ENCODE data around the gene PHKA1.
"Not testable (repeated sequence)": the region's sequence is repeated elsewhere in the genome, so short reads cannot be mapped to it uniquely, and the experiment has no call there.

Gene PHKA1

DNA sequence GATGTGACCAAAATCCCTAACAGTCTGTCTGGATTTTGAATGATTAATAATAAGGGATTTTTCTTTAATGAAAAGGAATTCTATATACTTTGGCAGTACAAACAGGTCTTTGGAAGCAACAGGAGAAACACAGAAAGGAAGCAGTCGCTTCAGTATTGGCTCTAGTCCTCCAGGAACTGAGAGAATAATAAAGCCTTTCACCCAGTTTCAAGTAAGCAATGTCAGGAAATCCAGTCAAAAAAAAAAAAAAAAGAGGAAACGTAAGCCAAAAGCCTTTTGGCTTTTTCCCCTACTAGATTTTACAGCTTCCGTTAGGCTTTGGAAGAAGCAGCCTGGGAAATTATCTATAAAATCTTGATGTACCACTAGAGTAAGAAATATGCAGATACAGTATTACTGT lies 79.8 kb downstream of the PHKA1 start:
- no peaks in the 10 kb centered on the region for H3K36me3 ChIP-seq (ENCODE audit: control insufficient read depth in 1 of 2, insufficient read depth in 2 of 2, low read length in 2 of 2)
- H3K9ac ChIP-seq (ENCODE audit: low read depth in 1 of 2, low read length in 2 of 2) = no peak overlapping the region
- H3K27ac ChIP-seq (ENCODE audit: low read depth, low read length) = no peak overlapping the region
- no peak overlapping the region for H3K4me3 ChIP-seq (ENCODE audit: low read depth in 1 of 2, low read length in 2 of 2)
- no peaks in the 10 kb centered on the region for H3K4me1 ChIP-seq (ENCODE audit: control insufficient read depth in 1 of 2, insufficient read depth in 2 of 2, low read length in 2 of 2)
- H3K9me3 ChIP-seq (ENCODE audit: control insufficient read depth in 1 of 2, low read length in 2 of 2) = no peaks in the 10 kb centered on the region
- no peaks in the 10 kb centered on the region for H3K27me3 ChIP-seq (ENCODE audit: control insufficient read depth in 1 of 2, insufficient read depth in 2 of 2, low read length in 2 of 2)

- no peaks in the 10 kb centered on the region for H3K9me3 ChIP-seq (ENCODE audit: control insufficient read depth in 1 of 2, low read length in 2 of 2)
- no peak overlapping the region for H3K4me3 ChIP-seq (ENCODE audit: low read depth in 1 of 2, low read length in 2 of 2)
- no peak overlapping the region for H3K9ac ChIP-seq (ENCODE audit: low read depth in 1 of 2, low read length in 2 of 2)
- H3K36me3 ChIP-seq (ENCODE audit: control insufficient read depth in 1 of 2, insufficient read depth in 2 of 2, low read length in 2 of 2) = no peaks in the 10 kb centered on the region
- no peaks in the 10 kb centered on the region for H3K4me1 ChIP-seq (ENCODE audit: control insufficient read depth in 1 of 2, insufficient read depth in 2 of 2, low read length in 2 of 2)
- no peaks in the 10 kb centered on the region for H3K27me3 ChIP-seq (ENCODE audit: control insufficient read depth in 1 of 2, insufficient read depth in 2 of 2, low read length in 2 of 2)
- no peak overlapping the region for H3K27ac ChIP-seq (ENCODE audit: low read depth, low read length)
Observed at GRCh38 chrX:72630185-72630584, 83.9 kb downstream of the PHKA1 start.

DNA sequence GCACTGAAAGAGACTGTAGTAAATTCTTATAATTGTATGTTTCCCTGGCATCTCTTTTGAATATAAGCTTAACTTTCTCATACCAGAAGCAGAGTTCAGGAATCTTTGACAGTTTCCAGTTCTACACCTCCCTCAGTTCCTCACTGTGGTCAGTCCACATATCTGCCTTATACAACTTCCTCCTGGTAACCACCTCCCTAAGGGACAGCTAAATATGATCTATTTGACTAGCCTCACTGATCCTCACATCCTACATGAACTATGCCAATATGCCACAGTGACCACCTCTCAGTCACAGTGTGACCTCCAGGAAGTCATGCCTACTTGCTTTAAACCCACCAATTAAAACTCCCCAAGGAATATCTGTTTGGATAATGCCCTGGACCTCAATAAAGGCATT lies 89.9 kb downstream of the PHKA1 start:
- no peak overlapping the region for H3K9ac ChIP-seq (ENCODE audit: low read depth in 1 of 2, low read length in 2 of 2)

GRCh38 chrX:72621625-72622485 lies 92.3 kb downstream of the PHKA1 start:
- Histone ChIP-seq H3K9ac (ENCODE audit: low read depth in 1 of 2, low read length in 2 of 2) (no peak overlapping the region), H3K4me1 (ENCODE audit: control insufficient read depth in 1 of 2, insufficient read depth in 2 of 2, low read length in 2 of 2) (peaks cover 0 to 4% of the 10 kb centered on the region in 2 donors), H3K4me3 (ENCODE audit: low read depth in 1 of 2, low read length in 2 of 2) (no peak overlapping the region), H3K27me3 (ENCODE audit: control insufficient read depth in 1 of 2, insufficient read depth in 2 of 2, low read length in 2 of 2) (no peaks in the 10 kb centered on the region), H3K9me3 (ENCODE audit: control insufficient read depth in 1 of 2, low read length in 2 of 2) (no peaks in the 10 kb centered on the region), H3K36me3 (ENCODE audit: control insufficient read depth in 1 of 2, insufficient read depth in 2 of 2, low read length in 2 of 2) (no peaks in the 10 kb centered on the region), H3K27ac (ENCODE audit: low read depth, low read length) (no peak overlapping the region)

More for the DNA sequence above, 89.9 kb downstream of the PHKA1 start:
- Histone ChIP-seq H3K9me3 (ENCODE audit: control insufficient read depth in 1 of 2, low read length in 2 of 2) (no peaks in the 10 kb centered on the region), H3K4me1 (ENCODE audit: control insufficient read depth in 1 of 2, insufficient read depth in 2 of 2, low read length in 2 of 2) (peaks cover 0 to 4% of the 10 kb centered on the region in 2 donors), H3K27me3 (ENCODE audit: control insufficient read depth in 1 of 2, insufficient read depth in 2 of 2, low read length in 2 of 2) (no peaks in the 10 kb centered on the region), H3K27ac (ENCODE audit: low read depth, low read length) (no peak overlapping the region), H3K36me3 (ENCODE audit: control insufficient read depth in 1 of 2, insufficient read depth in 2 of 2, low read length in 2 of 2) (no peaks in the 10 kb centered on the region), H3K4me3 (ENCODE audit: low read depth in 1 of 2, low read length in 2 of 2) (no peak overlapping the region)

GRCh38 chrX:72621163-72621562 lies 92.9 kb downstream of the PHKA1 start:
- no peaks in the 10 kb centered on the region for H3K27me3 ChIP-seq (ENCODE audit: control insufficient read depth in 1 of 2, insufficient read depth in 2 of 2, low read length in 2 of 2)
- peaks cover 0 to 4% of the 10 kb centered on the region in 2 donors for H3K4me1 ChIP-seq (ENCODE audit: control insufficient read depth in 1 of 2, insufficient read depth in 2 of 2, low read length in 2 of 2)
- H3K4me3 ChIP-seq (ENCODE audit: low read depth in 1 of 2, low read length in 2 of 2) = no peak overlapping the region
- no peak overlapping the region for H3K9ac ChIP-seq (ENCODE audit: low read depth in 1 of 2, low read length in 2 of 2)
- no peaks in the 10 kb centered on the region for H3K9me3 ChIP-seq (ENCODE audit: control insufficient read depth in 1 of 2, low read length in 2 of 2)
- H3K36me3 ChIP-seq (ENCODE audit: control insufficient read depth in 1 of 2, insufficient read depth in 2 of 2, low read length in 2 of 2) = no peaks in the 10 kb centered on the region
- H3K27ac ChIP-seq (ENCODE audit: low read depth, low read length) = no peak overlapping the region

GRCh38 chrX:72620550-72621145 lies 93.5 kb downstream of the PHKA1 start:
- H3K27ac ChIP-seq (ENCODE audit: low read depth, low read length) = no peak overlapping the region
- H3K4me1 ChIP-seq (ENCODE audit: control insufficient read depth in 1 of 2, insufficient read depth in 2 of 2, low read length in 2 of 2) = peaks cover 0 to 4% of the 10 kb centered on the region in 2 donors
- H3K9ac ChIP-seq (ENCODE audit: low read depth in 1 of 2, low read length in 2 of 2) = no peak overlapping the region
- no peaks in the 10 kb centered on the region for H3K36me3 ChIP-seq (ENCODE audit: control insufficient read depth in 1 of 2, insufficient read depth in 2 of 2, low read length in 2 of 2)
- no peaks in the 10 kb centered on the region for H3K9me3 ChIP-seq (ENCODE audit: control insufficient read depth in 1 of 2, low read length in 2 of 2)
- no peak overlapping the region for H3K4me3 ChIP-seq (ENCODE audit: low read depth in 1 of 2, low read length in 2 of 2)
- no peaks in the 10 kb centered on the region for H3K27me3 ChIP-seq (ENCODE audit: control insufficient read depth in 1 of 2, insufficient read depth in 2 of 2, low read length in 2 of 2)

DNA sequence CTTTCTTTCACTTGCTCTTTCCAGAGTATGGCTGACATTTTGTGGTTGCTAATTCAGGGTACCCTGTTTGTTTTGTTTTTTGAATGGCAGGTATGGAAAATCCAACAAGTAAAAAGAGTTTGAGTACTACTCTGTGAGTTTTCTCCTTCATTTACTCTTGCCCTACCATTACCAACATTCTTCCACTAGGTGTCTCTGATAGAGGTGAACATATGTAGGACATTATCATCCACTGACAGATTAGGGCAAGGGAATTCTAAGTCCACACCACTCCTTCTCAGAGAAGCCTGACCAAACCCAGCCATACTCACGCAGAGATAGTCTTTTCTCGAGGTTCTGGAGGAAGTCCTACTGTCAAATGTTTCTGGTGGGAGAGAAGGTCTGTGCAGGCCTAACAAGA lies 104.8 kb downstream of the PHKA1 start:
- H3K4me3 ChIP-seq (ENCODE audit: low read depth in 1 of 2, low read length in 2 of 2) = no peak overlapping the region
- H3K9me3 ChIP-seq (ENCODE audit: control insufficient read depth in 1 of 2, low read length in 2 of 2) = no peaks in the 10 kb centered on the region
- no peaks in the 10 kb centered on the region for H3K27me3 ChIP-seq (ENCODE audit: control insufficient read depth in 1 of 2, insufficient read depth in 2 of 2, low read length in 2 of 2)
- no peaks in the 10 kb centered on the region for H3K4me1 ChIP-seq (ENCODE audit: control insufficient read depth in 1 of 2, insufficient read depth in 2 of 2, low read length in 2 of 2)
- H3K9ac ChIP-seq (ENCODE audit: low read depth in 1 of 2, low read length in 2 of 2) = no peak overlapping the region
- no peaks in the 10 kb centered on the region for H3K36me3 ChIP-seq (ENCODE audit: control insufficient read depth in 1 of 2, insufficient read depth in 2 of 2, low read length in 2 of 2)
- H3K27ac ChIP-seq (ENCODE audit: low read depth, low read length) = no peak overlapping the region

GRCh38 chrX:72604705-72605104 lies 109.4 kb downstream of the PHKA1 start:
- Histone ChIP-seq H3K9ac (ENCODE audit: low read depth in 1 of 2, low read length in 2 of 2) (no peak overlapping the region), H3K9me3 (ENCODE audit: control insufficient read depth in 1 of 2, low read length in 2 of 2) (no peaks in the 10 kb centered on the region), H3K27ac (ENCODE audit: low read depth, low read length) (no peak overlapping the region), H3K4me1 (ENCODE audit: control insufficient read depth in 1 of 2, insufficient read depth in 2 of 2, low read length in 2 of 2) (no peaks in the 10 kb centered on the region), H3K36me3 (ENCODE audit: control insufficient read depth in 1 of 2, insufficient read depth in 2 of 2, low read length in 2 of 2) (no peaks in the 10 kb centered on the region), H3K27me3 (ENCODE audit: control insufficient read depth in 1 of 2, insufficient read depth in 2 of 2, low read length in 2 of 2) (no peaks in the 10 kb centered on the region), H3K4me3 (ENCODE audit: low read depth in 1 of 2, low read length in 2 of 2) (no peak overlapping the region)

DNA sequence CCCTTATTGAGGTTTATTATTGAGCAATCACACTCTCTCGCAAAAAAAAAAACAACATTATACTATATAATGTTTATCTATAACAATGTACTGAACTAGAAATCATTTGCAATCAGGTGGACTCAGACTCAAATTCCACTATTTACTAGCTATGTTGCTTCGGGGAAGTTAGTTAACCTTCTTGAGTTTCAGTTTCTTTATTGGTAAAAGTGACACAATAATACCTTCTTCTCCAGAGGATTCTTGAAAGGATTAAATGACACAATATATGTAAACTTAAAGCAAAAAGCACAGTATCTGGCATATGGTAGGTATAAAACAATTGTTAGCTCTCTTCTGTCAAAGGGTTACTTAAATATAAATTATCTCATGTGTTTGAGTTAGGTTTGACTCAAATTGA lies 110.0 kb downstream of the PHKA1 start:
- no peak overlapping the region for H3K4me3 ChIP-seq (ENCODE audit: low read depth in 1 of 2, low read length in 2 of 2)
- no peaks in the 10 kb centered on the region for H3K9me3 ChIP-seq (ENCODE audit: control insufficient read depth in 1 of 2, low read length in 2 of 2)
- no peak overlapping the region for H3K9ac ChIP-seq (ENCODE audit: low read depth in 1 of 2, low read length in 2 of 2)
- H3K27me3 ChIP-seq (ENCODE audit: control insufficient read depth in 1 of 2, insufficient read depth in 2 of 2, low read length in 2 of 2) = no peaks in the 10 kb centered on the region
- no peaks in the 10 kb centered on the region for H3K4me1 ChIP-seq (ENCODE audit: control insufficient read depth in 1 of 2, insufficient read depth in 2 of 2, low read length in 2 of 2)
- H3K27ac ChIP-seq (ENCODE audit: low read depth, low read length) = no peak overlapping the region
- H3K36me3 ChIP-seq (ENCODE audit: control insufficient read depth in 1 of 2, insufficient read depth in 2 of 2, low read length in 2 of 2) = no peaks in the 10 kb centered on the region

DNA sequence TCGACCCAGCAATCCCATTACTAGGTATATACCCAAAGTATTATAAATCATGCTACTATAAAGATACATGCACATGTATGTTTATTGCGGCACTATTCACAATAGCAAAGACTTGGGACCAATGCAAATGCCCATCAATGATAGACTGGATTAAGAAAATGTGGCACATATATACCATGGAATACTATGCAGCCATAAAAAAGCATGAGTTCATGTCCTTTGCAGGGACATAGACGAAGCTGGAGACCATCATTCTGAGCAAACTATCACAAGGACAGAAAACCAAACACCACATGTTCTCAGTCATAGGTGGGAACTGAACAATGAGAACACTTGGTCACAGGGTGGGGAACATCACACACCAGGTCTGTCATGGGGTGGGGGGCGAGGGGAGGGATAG lies 123.1 kb downstream of the PHKA1 start:
- not testable (repeated sequence) for H3K4me1 ChIP-seq (ENCODE audit: control insufficient read depth in 1 of 2, insufficient read depth in 2 of 2, low read length in 2 of 2); H3K27ac ChIP-seq (ENCODE audit: low read depth, low read length); H3K36me3 ChIP-seq (ENCODE audit: control insufficient read depth in 1 of 2, insufficient read depth in 2 of 2, low read length in 2 of 2); H3K9me3 ChIP-seq (ENCODE audit: control insufficient read depth in 1 of 2, low read length in 2 of 2); H3K27me3 ChIP-seq (ENCODE audit: control insufficient read depth in 1 of 2, insufficient read depth in 2 of 2, low read length in 2 of 2); H3K9ac ChIP-seq (ENCODE audit: low read depth in 1 of 2, low read length in 2 of 2); H3K4me3 ChIP-seq (ENCODE audit: low read depth in 1 of 2, low read length in 2 of 2)
